HG03139 (cell line): ENCODE results near the gene SULT1A2.
"Not testable (repeated sequence)": the region's sequence is repeated elsewhere in the genome, so short reads cannot be mapped to it uniquely, and the experiment has no call there.

Experiments used
- ATAC-seq: cut with Tn5 transposase; IDR thresholded peaks from one replicate; pipeline ENCODE4 v1.9.1; 2021; ENCODE audit not compliant: unreplicated experiment

SULT1A2 gene

GRCh38 chr16:28609631-28610594 lies 13.1 kb upstream of the SULT1A2 start, which contains the start of gene SULT1A1:
Gene SULT1A1, minus strand, starts transcription at chr16:28610044. Its CDS starts 1,189 bp downstream, at chr16:28608855.
- no peak for ATAC-seq

- ATAC-seq: not testable (repeated sequence)
Measured at GRCh38 chr16:28608867-28609596, 12.2 kb upstream of the SULT1A2 start.

- ATAC-seq: not testable (repeated sequence)
Measured at GRCh38 chr16:28608496-28608808, 11.6 kb upstream of the SULT1A2 start.

GRCh38 chr16:28607681-28608495 lies 11.0 kb upstream of the SULT1A2 start:
- ATAC-seq: not testable (repeated sequence)

GRCh38 chr16:28607116-28607623 lies 10.3 kb upstream of the SULT1A2 start:
- ATAC-seq: no peak

GRCh38 chr16:28606291-28607115 lies 9.7 kb upstream of the SULT1A2 start:
- no peak for ATAC-seq

GRCh38 chr16:28604186-28604565 lies 7.3 kb upstream of the SULT1A2 start:
- ATAC-seq: no peak

- ATAC-seq: no peak
Measured at GRCh38 chr16:28603381-28604185, 6.7 kb upstream of the SULT1A2 start.

GRCh38 chr16:28602529-28602928 lies 5.7 kb upstream of the SULT1A2 start:
- no peak for ATAC-seq

GRCh38 chr16:28602062-28602461 lies 5.2 kb upstream of the SULT1A2 start:
- ATAC-seq: not testable (repeated sequence)

- not testable (repeated sequence) for ATAC-seq
Measured at GRCh38 chr16:28601589-28601988, 4.7 kb upstream of the SULT1A2 start.

GRCh38 chr16:28600965-28601364 lies 4.1 kb upstream of the SULT1A2 start:
- not testable (repeated sequence) for ATAC-seq

GRCh38 chr16:28599377-28600285 lies 2.8 kb upstream of the SULT1A2 start:
- ATAC-seq: not testable (repeated sequence)

- no peak for ATAC-seq
Measured at GRCh38 chr16:28597692-28598261, 927 bp upstream of the SULT1A2 start.

- ATAC-seq: no peak
Measured at GRCh38 chr16:28596115-28596630, 677 bp downstream of the SULT1A2 start.

GRCh38 chr16:28595451-28595850 lies 1.4 kb downstream of the SULT1A2 start:
- not testable (repeated sequence) for ATAC-seq

- ATAC-seq: no peak
Measured at GRCh38 chr16:28592979-28593553, 3.8 kb downstream of the SULT1A2 start.
